Endothelial cell of umbilical vein (primary cell): ENCODE data around the gene ASB2.

ENCODE experiments used
- EZH2 ChIP-seq: IDR thresholded peaks from 2 replicates; pipeline ENCODE4 v1.6.1; 2012; ENCODE audit warnings: borderline replicate concordance, low read depth, mild to moderate bottlenecking, moderate library complexity, low read length, inconsistent platforms; ENCODE audit not compliant: severe bottlenecking
- FOS ChIP-seq: IDR thresholded peaks from 2 replicates; pipeline ENCODE4 v1.6.1; 2011; ENCODE audit warnings: mild to moderate bottlenecking, low read length, moderate library complexity, borderline replicate concordance; ENCODE audit not compliant: insufficient read depth
- GATA2 ChIP-seq: IDR thresholded peaks from 2 replicates; pipeline ENCODE4 v1.7.0; 2011; ENCODE audit warnings: low read depth, mild to moderate bottlenecking, moderate library complexity, mixed read lengths, low read length; ENCODE audit not compliant: insufficient read length, insufficient read depth
- JUN ChIP-seq: IDR thresholded peaks from 2 replicates; pipeline ENCODE4 v1.6.1; 2011; ENCODE audit warnings: borderline replicate concordance, low read depth; ENCODE audit not compliant: insufficient read length, insufficient read depth
- MYC ChIP-seq: IDR thresholded peaks from one replicate; pipeline ENCODE4 v1.6.1; 2011; ENCODE audit warnings: mild to moderate bottlenecking, low read depth, low read length
- POLR2A ChIP-seq: IDR thresholded peaks from 2 replicates; pipeline ENCODE4 v1.6.1; 2012; ENCODE audit warnings: low read depth, mild to moderate bottlenecking, control low read depth, low read length
- POLR2AphosphoS5 ChIP-seq: IDR thresholded peaks from 2 replicates; pipeline ENCODE4 v1.6.1; 2012; ENCODE audit warnings: low read depth, mild to moderate bottlenecking, control low read depth, low read length, moderate library complexity; ENCODE audit not compliant: insufficient read depth
- TF ChIP-seq, protein P1 (sequence below), 2 donors: IDR thresholded peaks; 1 replicate in 1 of 2; 2 replicates in 1 of 2; pipeline ENCODE4 v1.5.1; 2011; ENCODE audit warnings: low read length in 2 of 2, mild to moderate bottlenecking in 2 of 2, moderate library complexity in 2 of 2, control low read depth in 1 of 2, inconsistent platforms in 1 of 2, low read depth in 1 of 2; ENCODE audit not compliant: insufficient read depth in 1 of 2; ENCODE audit errors: extremely low read depth in 1 of 2
- TF ChIP-seq, protein P2 (sequence below): IDR thresholded peaks from 2 replicates; pipeline ENCODE4 v1.6.1; 2011; ENCODE audit not compliant: insufficient read depth, insufficient read length

DNA sequence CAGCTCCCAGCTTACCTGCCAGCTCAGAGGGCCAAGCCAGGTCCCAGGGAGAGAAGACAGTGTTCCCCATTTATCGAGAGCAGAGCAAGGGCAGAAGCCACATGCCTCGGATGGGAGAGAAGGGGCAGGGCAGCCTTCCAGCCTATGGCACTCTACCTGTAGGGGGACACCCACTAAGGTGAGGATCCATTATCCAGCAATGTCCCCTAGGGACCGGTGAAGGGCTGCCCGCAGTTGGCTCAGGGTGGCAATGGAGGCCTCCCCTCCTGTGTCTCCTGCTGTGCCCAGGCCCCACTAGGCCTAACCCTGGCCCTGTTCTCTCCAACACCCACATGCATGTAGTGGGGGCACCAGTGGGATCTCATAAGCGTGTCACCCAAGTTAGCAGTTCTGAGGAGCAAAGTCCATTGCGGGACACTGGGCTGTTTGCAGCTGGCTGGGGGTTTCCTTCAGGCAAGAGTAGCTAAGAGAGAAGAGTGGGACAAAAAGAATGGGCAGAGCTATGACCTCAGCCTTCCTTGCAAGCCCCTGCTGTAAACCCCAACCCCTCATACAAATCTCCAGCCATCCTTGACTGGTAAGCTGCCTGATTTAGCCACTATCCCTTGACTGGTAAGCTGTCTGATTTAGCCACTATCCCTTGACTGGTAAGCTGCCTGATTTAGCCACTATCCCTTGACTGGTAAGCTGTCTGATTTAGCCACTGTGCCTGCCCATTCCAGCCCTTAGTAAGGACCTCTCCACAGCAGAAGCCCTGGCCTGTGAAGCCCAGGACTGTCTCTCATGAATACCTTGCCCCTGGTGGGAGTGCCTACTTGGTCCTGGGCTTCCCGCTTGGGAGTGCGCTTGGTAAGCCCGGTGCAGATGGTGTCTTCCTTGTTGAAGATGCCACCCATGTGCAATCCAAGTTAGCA is 5.2 kb upstream of the ASB2 start:
- TF ChIP-seq EZH2 (no peak), POLR2A (no peak), POLR2AphosphoS5 (no peak), MYC (no peak), JUN (no peak), GATA2 (no peak), FOS (no peak)
- TF ChIP-seq, protein P1, sequence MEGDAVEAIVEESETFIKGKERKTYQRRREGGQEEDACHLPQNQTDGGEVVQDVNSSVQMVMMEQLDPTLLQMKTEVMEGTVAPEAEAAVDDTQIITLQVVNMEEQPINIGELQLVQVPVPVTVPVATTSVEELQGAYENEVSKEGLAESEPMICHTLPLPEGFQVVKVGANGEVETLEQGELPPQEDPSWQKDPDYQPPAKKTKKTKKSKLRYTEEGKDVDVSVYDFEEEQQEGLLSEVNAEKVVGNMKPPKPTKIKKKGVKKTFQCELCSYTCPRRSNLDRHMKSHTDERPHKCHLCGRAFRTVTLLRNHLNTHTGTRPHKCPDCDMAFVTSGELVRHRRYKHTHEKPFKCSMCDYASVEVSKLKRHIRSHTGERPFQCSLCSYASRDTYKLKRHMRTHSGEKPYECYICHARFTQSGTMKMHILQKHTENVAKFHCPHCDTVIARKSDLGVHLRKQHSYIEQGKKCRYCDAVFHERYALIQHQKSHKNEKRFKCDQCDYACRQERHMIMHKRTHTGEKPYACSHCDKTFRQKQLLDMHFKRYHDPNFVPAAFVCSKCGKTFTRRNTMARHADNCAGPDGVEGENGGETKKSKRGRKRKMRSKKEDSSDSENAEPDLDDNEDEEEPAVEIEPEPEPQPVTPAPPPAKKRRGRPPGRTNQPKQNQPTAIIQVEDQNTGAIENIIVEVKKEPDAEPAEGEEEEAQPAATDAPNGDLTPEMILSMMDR (IDR thresholded peaks at IDR 0.05; ENCODE audit: extremely low read depth in 1 of 2, insufficient read depth in 1 of 2, low read depth in 1 of 2, low read length in 2 of 2), result no peak
- TF ChIP-seq, protein P2, sequence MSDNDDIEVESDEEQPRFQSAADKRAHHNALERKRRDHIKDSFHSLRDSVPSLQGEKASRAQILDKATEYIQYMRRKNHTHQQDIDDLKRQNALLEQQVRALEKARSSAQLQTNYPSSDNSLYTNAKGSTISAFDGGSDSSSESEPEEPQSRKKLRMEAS, result no peak
